Fibroblast of lung (primary cell): ENCODE results near the gene ARID5A. TPM values are rescaled to one million over a fixed set of nuclear protein-coding genes. Genes with fewer than 3 reads are reported as not detected.

Source experiments
- DNase-seq, 2 donors: peaks; one replicate each; pipeline versions ENCODE4 v3.0.0 to v3.0.0-alpha.2; 2010; ENCODE audit warnings: low read depth in 2 of 2
- H2AFZ ChIP-seq: 2 replicates; pipeline ENCODE4 v1.5.1; 2012; ENCODE audit warnings: low read length, control low read depth, inconsistent platforms
- H3K27ac ChIP-seq: 2 replicates; pipeline ENCODE4 v1.5.1; 2011; ENCODE audit warnings: low read length, control low read depth; ENCODE audit not compliant: insufficient read depth
- H3K27me3 ChIP-seq: 2 replicates; pipeline ENCODE4 v1.5.1; 2011; ENCODE audit warnings: mild to moderate bottlenecking, low read length; ENCODE audit not compliant: control insufficient read depth, insufficient read depth
- H3K36me3 ChIP-seq: 2 replicates; pipeline ENCODE4 v1.5.1; 2011; ENCODE audit warnings: low read length; ENCODE audit not compliant: control insufficient read depth, insufficient read depth
- H3K4me1 ChIP-seq: 2 replicates; pipeline ENCODE4 v1.5.1; 2011; ENCODE audit warnings: low read length; ENCODE audit not compliant: control insufficient read depth, insufficient read depth; ENCODE audit errors: extremely low read depth
- H3K4me2 ChIP-seq: 2 replicates; pipeline ENCODE4 v1.5.1; 2011; ENCODE audit warnings: low read length, control low read depth; ENCODE audit not compliant: insufficient read depth; ENCODE audit errors: extremely low read depth
- H3K4me3 ChIP-seq, 4 experiments: fragments of 200-600 bp in 1 of 4; sonication (generic) in 1 of 4; replicated peaks in 1 of 4; 2 replicates each; pipeline ENCODE4 v1.5.1; 2011 to 2016; ENCODE audit warnings: low read length in 4 of 4, low read depth in 3 of 4, mild to moderate bottlenecking in 3 of 4, control low read depth in 2 of 4, inconsistent platforms in 1 of 4, mixed read lengths in 1 of 4; ENCODE audit not compliant: insufficient read depth in 1 of 4; ENCODE audit errors: control extremely low read depth in 1 of 4
- H3K79me2 ChIP-seq: 2 replicates; pipeline ENCODE4 v1.5.1; 2012; ENCODE audit warnings: mild to moderate bottlenecking, low read length, inconsistent platforms; ENCODE audit not compliant: control insufficient read depth, insufficient read depth
- H3K9ac ChIP-seq: 2 replicates; pipeline ENCODE4 v1.5.1; 2011; ENCODE audit warnings: mild to moderate bottlenecking, low read length, control low read depth; ENCODE audit not compliant: insufficient read depth
- H3K9me3 ChIP-seq: 2 replicates; pipeline ENCODE4 v1.5.1; 2012; ENCODE audit warnings: low read depth, low read length; ENCODE audit not compliant: control insufficient read depth, insufficient read depth
- H4K20me1 ChIP-seq: 2 replicates; pipeline ENCODE4 v1.5.1; 2011; ENCODE audit warnings: low read length; ENCODE audit not compliant: control insufficient read depth, insufficient read depth; ENCODE audit errors: extremely low read depth
- CTCF ChIP-seq, 2 donors: IDR thresholded peaks in 1 of 2; conservative IDR thresholded peaks in 1 of 2; 1 replicate in 1 of 2; 2 replicates in 1 of 2; pipeline ENCODE4 v1.5.1; 2011 to 2012; ENCODE audit warnings: low read length in 2 of 2, control low read depth in 1 of 2, inconsistent platforms in 1 of 2, low read depth in 1 of 2, mild to moderate bottlenecking in 1 of 2
- EZH2 ChIP-seq: IDR thresholded peaks from 2 replicates; pipeline ENCODE4 v1.5.1; 2012; ENCODE audit warnings: low read length, control low read depth, mild to moderate bottlenecking; ENCODE audit errors: missing control alignments
- polyA plus RNA-seq, 2 donors: library from polyadenylated mRNA; depleted of rRNA in 1 of 2; stranded (reverse) in 1 of 2; unstranded in 1 of 2; fragments of >200 nt; gene quantifications; 2 replicates each; pipeline ENCODE4 v1.2.1, GENCODE V29; 2011 to 2012; ENCODE audit warnings: missing spikeins in 1 of 2
- total RNA-seq: library from RNA; depleted of rRNA; stranded (reverse); fragments of >200 nt; gene quantifications from 2 replicates; pipeline ENCODE4 v1.2.1, GENCODE V29; 2014

Gene ARID5A
- total and polyA plus RNA-seq, 2 donors (not counting 1 experiment from before 2014, with no cell fraction given), result 5.2 to 9.7 TPM

GRCh38 chr2:96524482-96525210 lies 11.9 kb upstream of the ARID5A start:
- no peak overlapping the region for H3K9ac ChIP-seq
- H3K9me3 ChIP-seq, result no peaks in the 10 kb centered on the region
- no peaks in the 10 kb centered on the region for H4K20me1 ChIP-seq
- DNase-seq, result no peak
- H3K36me3 ChIP-seq, result no peaks in the 10 kb centered on the region
- no peak overlapping the region for H3K4me2 ChIP-seq
- H3K4me1 ChIP-seq, result peaks cover 10% of the 10 kb centered on the region
- H3K79me2 ChIP-seq, result no peaks in the 10 kb centered on the region
- no peak overlapping the region for H3K4me3 ChIP-seq
- H2AFZ ChIP-seq, result no peak overlapping the region
- TF ChIP-seq EZH2 (no peak), CTCF (conservative IDR thresholded peaks at IDR 0.05 in 1 of 2, IDR thresholded peaks at IDR 0.05 in 1 of 2; ENCODE audit: low read depth in 1 of 2, low read length in 2 of 2) (no peak)
- no peak overlapping the region for H3K27ac ChIP-seq
- peaks cover 2% of the 10 kb centered on the region for H3K27me3 ChIP-seq

GRCh38 chr2:96525211-96525507 lies 11.4 kb upstream of the ARID5A start:
- H3K9ac ChIP-seq, result no peak overlapping the region
- DNase-seq, result no peak
- peaks cover 2% of the 10 kb centered on the region for H3K27me3 ChIP-seq
- no peak overlapping the region for H2AFZ ChIP-seq
- H3K4me2 ChIP-seq, result no peak overlapping the region
- H3K9me3 ChIP-seq, result no peaks in the 10 kb centered on the region
- H3K27ac ChIP-seq, result no peak overlapping the region
- H4K20me1 ChIP-seq, result no peaks in the 10 kb centered on the region
- no peak overlapping the region for H3K4me3 ChIP-seq
- peaks cover 10% of the 10 kb centered on the region for H3K4me1 ChIP-seq
- no peaks in the 10 kb centered on the region for H3K36me3 ChIP-seq
- no peaks in the 10 kb centered on the region for H3K79me2 ChIP-seq
- no peak for TF ChIP-seq EZH2
- no peak for TF ChIP-seq CTCF (conservative IDR thresholded peaks at IDR 0.05 in 1 of 2, IDR thresholded peaks at IDR 0.05 in 1 of 2; ENCODE audit: low read depth in 1 of 2, low read length in 2 of 2)

- Histone ChIP-seq H3K4me3 (no peak overlapping the region), H3K79me2 (no peaks in the 10 kb centered on the region), H3K9me3 (no peaks in the 10 kb centered on the region), H3K36me3 (no peaks in the 10 kb centered on the region), H2AFZ (no peak overlapping the region), H4K20me1 (no peaks in the 10 kb centered on the region), H3K9ac (no peak overlapping the region), H3K4me1 (peaks cover 12% of the 10 kb centered on the region), H3K27me3 (peaks cover 2% of the 10 kb centered on the region), H3K4me2 (no peak overlapping the region), H3K27ac (no peak overlapping the region)
- DNase-seq, result no peak
- TF ChIP-seq CTCF (conservative IDR thresholded peaks at IDR 0.05 in 1 of 2, IDR thresholded peaks at IDR 0.05 in 1 of 2; ENCODE audit: low read depth in 1 of 2, low read length in 2 of 2), result no peak
- TF ChIP-seq EZH2, result no peak
These were observed 10.4 kb upstream of the ARID5A start for GRCh38 chr2:96526101-96526591.
